ENCODE results near the gene IFIT2.

Gene IFIT2

GRCh38 chr10:89332123-89332633 lies 30.3 kb downstream of the IFIT2 start:
- peak overlapping the region; percentile 42 for H3K4me3 ChIP-seq (ENCODE audit: low read depth, low read length)
- peak; percentile 92 for DNase-seq (ENCODE audit: low read depth)
- no peak for TF ChIP-seq CTCF (conservative IDR thresholded peaks at IDR 0.05; ENCODE audit: low read depth, low read length)

GRCh38 chr10:89335226-89335625 lies 33.4 kb downstream of the IFIT2 start:
- DNase-seq (ENCODE audit: low read depth) = no peak
- no peak overlapping the region for H3K4me3 ChIP-seq (ENCODE audit: low read depth, low read length)
- TF ChIP-seq CTCF (conservative IDR thresholded peaks at IDR 0.05; ENCODE audit: low read depth, low read length) = no peak

- no peak for TF ChIP-seq CTCF (conservative IDR thresholded peaks at IDR 0.05; ENCODE audit: low read depth, low read length)
- DNase-seq (ENCODE audit: low read depth) = no peak
- H3K4me3 ChIP-seq (ENCODE audit: low read depth, low read length) = no peak overlapping the region
These were observed 34.4 kb downstream of the IFIT2 start for GRCh38 chr10:89336241-89336640.

- H3K4me3 ChIP-seq (ENCODE audit: low read depth, low read length) = no peak overlapping the region
- TF ChIP-seq CTCF (conservative IDR thresholded peaks at IDR 0.05; ENCODE audit: low read depth, low read length) = no peak
- DNase-seq (ENCODE audit: low read depth) = peak; percentile 93
These were observed 35.6 kb downstream of the IFIT2 start for GRCh38 chr10:89337484-89337883.

GRCh38 chr10:89338713-89339112 lies 36.9 kb downstream of the IFIT2 start:
- no peak overlapping the region for H3K4me3 ChIP-seq (ENCODE audit: low read depth, low read length)
- DNase-seq (ENCODE audit: low read depth) = no peak
- no peak for TF ChIP-seq CTCF (conservative IDR thresholded peaks at IDR 0.05; ENCODE audit: low read depth, low read length)

- H3K4me3 ChIP-seq (ENCODE audit: low read depth, low read length) = no peak overlapping the region
- no peak for TF ChIP-seq CTCF (conservative IDR thresholded peaks at IDR 0.05; ENCODE audit: low read depth, low read length)
- no peak for DNase-seq (ENCODE audit: low read depth)
These were observed 38.0 kb downstream of the IFIT2 start for GRCh38 chr10:89339875-89340274.

- TF ChIP-seq CTCF (conservative IDR thresholded peaks at IDR 0.05; ENCODE audit: low read depth, low read length) = no peak
- peak overlapping the region; percentile 11 for H3K4me3 ChIP-seq (ENCODE audit: low read depth, low read length)
- no peak for DNase-seq (ENCODE audit: low read depth)
These were observed 39.8 kb downstream of the IFIT2 start for GRCh38 chr10:89341649-89342048.
